HCT116 (cell line): ENCODE data around the gene INHBE.
"Not testable (repeated sequence)": the region's sequence is repeated elsewhere in the genome, so short reads cannot be mapped to it uniquely, and the experiment has no call there.

Source experiments
- CTCF ChIP-seq, 3 experiments: fragments of 200-600 bp in 1 of 3; sonication (generic) in 1 of 3; IDR thresholded peaks in 2 of 3; conservative IDR thresholded peaks in 1 of 3; 2 replicates each; pipeline ENCODE4 v1.5.1; 2012 to 2017; ENCODE audit warnings: low read depth in 2 of 3, low read length in 2 of 3, antibody characterized with exemption in 1 of 3, borderline replicate concordance in 1 of 3, control low read depth in 1 of 3, mild to moderate bottlenecking in 1 of 3, mixed read lengths in 1 of 3, mixed run types in 1 of 3, moderate library complexity in 1 of 3; ENCODE audit not compliant: insufficient read depth in 1 of 3
- EZH2 ChIP-seq: fragments of 200-600 bp; sonication (generic); IDR thresholded peaks from 2 replicates; pipeline ENCODE4 v1.6.1; 2017; ENCODE audit warnings: antibody characterized with exemption, mixed run types
- POLR2A ChIP-seq: IDR thresholded peaks from 2 replicates; pipeline ENCODE4 v1.7.0; 2011; ENCODE audit warnings: borderline replicate concordance; ENCODE audit not compliant: insufficient read depth, insufficient read length; ENCODE audit errors: extremely low read depth
- POLR2AphosphoS5 ChIP-seq: IDR thresholded peaks from 2 replicates; pipeline ENCODE4 v1.6.1; 2011; ENCODE audit warnings: mild to moderate bottlenecking, low read depth, low read length, moderate library complexity
- RAD21 ChIP-seq: IDR thresholded peaks from 2 replicates; pipeline ENCODE4 v1.6.1; 2012; ENCODE audit warnings: low read depth, mild to moderate bottlenecking

GRCh38 chr12:57441393-57441792 is 13.7 kb upstream of the INHBE start:
- TF ChIP-seq POLR2A; POLR2AphosphoS5; EZH2; RAD21; CTCF (IDR thresholded peaks at IDR 0.05 in 2 of 3, conservative IDR thresholded peaks at IDR 0.05 in 1 of 3; ENCODE audit: borderline replicate concordance in 1 of 3, insufficient read depth in 1 of 3, low read depth in 2 of 3, low read length in 2 of 3): not testable (repeated sequence)
